WTC11 (cell line): ENCODE results near the gene MED26. TPM values are rescaled to one million over a fixed set of nuclear protein-coding genes. Genes with fewer than 3 reads are reported as not detected.

Experiments
- ATAC-seq: fragments of 200-7000 bp; cut with Tn5 transposase; 2 replicates; pipeline ENCODE4 v1.10.0; 2021; ENCODE audit warnings: mild to moderate bottlenecking, moderate library complexity
- CTCF ChIA-PET: fragments of 300-600 bp; sonication (Branson Sonifier 250); formaldehyde crosslinking; loops from one replicate; lab custom pipeline; 2021; ENCODE audit warnings: antibody characterized with exemption; lab: Charles Lee
- POLR2A ChIA-PET: fragments of 350-600 bp; sonication (Branson Sonifier 250); formaldehyde crosslinking; loops from one replicate; lab custom pipeline; 2021; ENCODE audit warnings: antibody characterized with exemption; lab: Charles Lee
- DNase-seq: peaks from one replicate; pipeline ENCODE4 v3.0.0; 2021; ENCODE audit warnings: low spot score
- H3K27ac Mint-ChIP-seq: 2 replicates; pipeline ENCODE4 v1.8.0; 2021; ENCODE audit warnings: mixed read lengths
- H3K27me3 Mint-ChIP-seq: 2 replicates; pipeline ENCODE4 v1.8.0; 2021; ENCODE audit warnings: low read depth, mild to moderate bottlenecking, moderate library complexity, mixed read lengths
- H3K36me3 Mint-ChIP-seq: 2 replicates; pipeline ENCODE4 v1.8.0; 2021; ENCODE audit warnings: mixed read lengths
- H3K4me1 Mint-ChIP-seq: 2 replicates; pipeline ENCODE4 v1.8.0; 2022; ENCODE audit warnings: mixed read lengths
- H3K4me3 Mint-ChIP-seq: 2 replicates; pipeline ENCODE4 v1.8.0; 2021; ENCODE audit warnings: mild to moderate bottlenecking, moderate library complexity, mixed read lengths
- H3K9me3 Mint-ChIP-seq: 2 replicates; pipeline ENCODE4 v1.8.0; 2021; ENCODE audit warnings: mixed read lengths
- ATF1 ChIP-seq: sonication (generic); formaldehyde crosslinking; IDR thresholded peaks from 2 replicates; pipeline ENCODE4 v1.8.1; 2023; ENCODE audit warnings: mild to moderate bottlenecking, moderate library complexity, missing genetic modification reagents
- CBFB ChIP-seq: sonication (generic); formaldehyde crosslinking; IDR thresholded peaks from 2 replicates; pipeline ENCODE4 v1.8.1; 2022; ENCODE audit warnings: mild to moderate bottlenecking, low read depth, missing genetic modification reagents
- FOXP1 ChIP-seq: sonication (generic); formaldehyde crosslinking; IDR thresholded peaks from 2 replicates; pipeline ENCODE4 v1.8.0; 2022; ENCODE audit warnings: missing genetic modification reagents, mild to moderate bottlenecking, moderate library complexity, borderline replicate concordance
- GTF2I ChIP-seq: fragments of 250-450 bp; sonication (Bioruptor Pico); conservative IDR thresholded peaks from 2 replicates; pipeline ENCODE4 v1.4.0; 2021; ENCODE audit warnings: mild to moderate bottlenecking
- HMGXB4 ChIP-seq: sonication (generic); formaldehyde crosslinking; IDR thresholded peaks from 2 replicates; pipeline ENCODE4 v1.8.1; 2023; ENCODE audit warnings: mild to moderate bottlenecking, moderate library complexity, missing genetic modification reagents
- NFYB ChIP-seq: sonication (generic); formaldehyde crosslinking; conservative IDR thresholded peaks from 2 replicates; pipeline ENCODE4 v1.8.0; 2022; ENCODE audit warnings: low read depth, missing genetic modification reagents
- RORB ChIP-seq: fragments of 250-450 bp; sonication (Bioruptor Pico); IDR thresholded peaks from 2 replicates; pipeline ENCODE4 v1.9.0; 2021; ENCODE audit warnings: mild to moderate bottlenecking
- ZNF232 ChIP-seq: sonication (generic); formaldehyde crosslinking; IDR thresholded peaks from 2 replicates; pipeline ENCODE4 v1.8.0; 2022; ENCODE audit warnings: mild to moderate bottlenecking, missing genetic modification reagents
- ZNF416 ChIP-seq: fragments of 250-450 bp; sonication (Bioruptor Pico); IDR thresholded peaks from 2 replicates; pipeline ENCODE4 v1.9.0; 2021; ENCODE audit warnings: mild to moderate bottlenecking, inconsistent platforms
- ZNF671 ChIP-seq: fragments of 250-450 bp; sonication (Bioruptor Pico); IDR thresholded peaks from 2 replicates; pipeline ENCODE4 v1.8.0; 2021; ENCODE audit warnings: mild to moderate bottlenecking
- total RNA-seq: library from RNA; stranded (reverse); gene quantifications from 3 replicates; pipeline ENCODE4 v1.2.3, GENCODE V29; 2021
- TF ChIP-seq, protein P1 (sequence below): sonication (generic); formaldehyde crosslinking; IDR thresholded peaks from 2 replicates; pipeline ENCODE4 v1.8.0; 2023; ENCODE audit warnings: missing genetic modification reagents
- TF ChIP-seq, protein P2 (sequence below): sonication (generic); formaldehyde crosslinking; IDR thresholded peaks from 2 replicates; pipeline ENCODE4 v1.8.1; 2023; ENCODE audit warnings: mild to moderate bottlenecking, missing genetic modification reagents
- TF ChIP-seq, protein P3 (sequence below): fragments of 250-450 bp; sonication (Bioruptor Pico); IDR thresholded peaks from 2 replicates; pipeline ENCODE4 v2.1.2; 2022; ENCODE audit warnings: mild to moderate bottlenecking, moderate library complexity
- TF ChIP-seq, protein P4 (sequence below): fragments of 250-450 bp; sonication (Bioruptor Pico); IDR thresholded peaks from 2 replicates; pipeline ENCODE4 v1.9.0; 2021; ENCODE audit warnings: mild to moderate bottlenecking
- TF ChIP-seq, protein P5 (sequence below): sonication (generic); formaldehyde crosslinking; IDR thresholded peaks from 2 replicates; pipeline ENCODE4 v1.8.0; 2022; ENCODE audit warnings: mild to moderate bottlenecking, missing genetic modification reagents

Gene MED26
- total RNA-seq, 1 experiment from 2014 or later: 14.2 TPM

DNA sequence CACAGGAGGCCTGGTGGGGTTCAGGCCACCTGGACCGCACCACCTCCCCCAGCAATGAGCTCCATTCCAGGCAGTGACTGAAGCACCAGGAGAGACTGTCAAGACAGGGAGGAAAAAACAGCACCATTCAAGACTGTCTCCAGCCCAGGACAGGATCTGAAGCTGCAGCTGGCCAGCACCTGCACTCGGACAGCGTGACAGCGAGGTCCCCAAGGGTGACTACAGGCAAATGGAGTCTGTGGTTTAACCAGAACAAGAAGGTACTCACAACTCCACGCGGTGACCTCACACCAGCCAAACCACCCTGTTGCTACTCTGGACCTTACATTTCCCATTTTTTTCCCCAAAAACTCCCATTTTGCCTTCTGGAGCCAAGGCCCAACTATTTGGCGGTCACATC is 9.8 kb downstream of the MED26 start:
- POLR2A ChIA-PET: interaction anchor here (0.6 kb wide), 1 partner anchor 236 kb away, joined by 3 read pairs; no protein-coding TSS in a partner anchor
- no peaks in the 10 kb centered on the region for H3K36me3 Mint-ChIP-seq
- CTCF ChIA-PET: interaction anchor here (1.1 kb wide), 1 partner anchor 10 kb away, joined by 3 read pairs; the partner anchor contains the start of gene MED26
- H3K9me3 Mint-ChIP-seq: no peaks in the 10 kb centered on the region
- ATAC-seq (no peak), DNase-seq (no peak)
- H3K27ac Mint-ChIP-seq: peak overlapping the region; percentile 45; the same call in 1 of the 2 replicates
- TF ChIP-seq, protein P1, sequence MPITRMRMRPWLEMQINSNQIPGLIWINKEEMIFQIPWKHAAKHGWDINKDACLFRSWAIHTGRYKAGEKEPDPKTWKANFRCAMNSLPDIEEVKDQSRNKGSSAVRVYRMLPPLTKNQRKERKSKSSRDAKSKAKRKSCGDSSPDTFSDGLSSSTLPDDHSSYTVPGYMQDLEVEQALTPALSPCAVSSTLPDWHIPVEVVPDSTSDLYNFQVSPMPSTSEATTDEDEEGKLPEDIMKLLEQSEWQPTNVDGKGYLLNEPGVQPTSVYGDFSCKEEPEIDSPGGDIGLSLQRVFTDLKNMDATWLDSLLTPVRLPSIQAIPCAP (CRISPR knock-in tag): no peak
- TF ChIP-seq CBFB (CRISPR knock-in tag) (no peak), ATF1 (CRISPR knock-in tag) (no peak), FOXP1 (CRISPR knock-in tag) (no peak)
- TF ChIP-seq, protein P2, sequence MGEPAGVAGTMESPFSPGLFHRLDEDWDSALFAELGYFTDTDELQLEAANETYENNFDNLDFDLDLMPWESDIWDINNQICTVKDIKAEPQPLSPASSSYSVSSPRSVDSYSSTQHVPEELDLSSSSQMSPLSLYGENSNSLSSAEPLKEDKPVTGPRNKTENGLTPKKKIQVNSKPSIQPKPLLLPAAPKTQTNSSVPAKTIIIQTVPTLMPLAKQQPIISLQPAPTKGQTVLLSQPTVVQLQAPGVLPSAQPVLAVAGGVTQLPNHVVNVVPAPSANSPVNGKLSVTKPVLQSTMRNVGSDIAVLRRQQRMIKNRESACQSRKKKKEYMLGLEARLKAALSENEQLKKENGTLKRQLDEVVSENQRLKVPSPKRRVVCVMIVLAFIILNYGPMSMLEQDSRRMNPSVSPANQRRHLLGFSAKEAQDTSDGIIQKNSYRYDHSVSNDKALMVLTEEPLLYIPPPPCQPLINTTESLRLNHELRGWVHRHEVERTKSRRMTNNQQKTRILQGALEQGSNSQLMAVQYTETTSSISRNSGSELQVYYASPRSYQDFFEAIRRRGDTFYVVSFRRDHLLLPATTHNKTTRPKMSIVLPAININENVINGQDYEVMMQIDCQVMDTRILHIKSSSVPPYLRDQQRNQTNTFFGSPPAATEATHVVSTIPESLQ (CRISPR knock-in tag): no peak
- TF ChIP-seq, protein P3, sequence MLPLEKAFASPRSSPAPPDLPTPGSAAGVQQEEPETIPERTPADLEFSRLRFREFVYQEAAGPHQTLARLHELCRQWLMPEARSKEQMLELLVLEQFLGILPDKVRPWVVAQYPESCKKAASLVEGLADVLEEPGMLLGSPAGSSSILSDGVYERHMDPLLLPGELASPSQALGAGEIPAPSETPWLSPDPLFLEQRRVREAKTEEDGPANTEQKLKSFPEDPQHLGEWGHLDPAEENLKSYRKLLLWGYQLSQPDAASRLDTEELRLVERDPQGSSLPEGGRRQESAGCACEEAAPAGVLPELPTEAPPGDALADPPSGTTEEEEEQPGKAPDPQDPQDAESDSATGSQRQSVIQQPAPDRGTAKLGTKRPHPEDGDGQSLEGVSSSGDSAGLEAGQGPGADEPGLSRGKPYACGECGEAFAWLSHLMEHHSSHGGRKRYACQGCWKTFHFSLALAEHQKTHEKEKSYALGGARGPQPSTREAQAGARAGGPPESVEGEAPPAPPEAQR: no peak
- H3K4me1 Mint-ChIP-seq: peaks cover 39% of the 10 kb centered on the region
- no peaks in the 10 kb centered on the region for H3K27me3 Mint-ChIP-seq
- H3K4me3 Mint-ChIP-seq: no peak overlapping the region

- H3K4me3 Mint-ChIP-seq: no peak overlapping the region
- no peaks in the 10 kb centered on the region for H3K9me3 Mint-ChIP-seq
- peaks cover 39% of the 10 kb centered on the region for H3K4me1 Mint-ChIP-seq
- ChIA-PET CTCF (interaction anchor here (1.0 kb wide), 1 partner anchor 88 kb away, joined by 3 read pairs; no protein-coding TSS in a partner anchor), POLR2A (no interaction called here)
- TF ChIP-seq NFYB (CRISPR knock-in tag) (peak; percentile 55), HMGXB4 (CRISPR knock-in tag) (no peak)
- no peaks in the 10 kb centered on the region for H3K27me3 Mint-ChIP-seq
- H3K27ac Mint-ChIP-seq: no peak overlapping the region
- DNase-seq: no peak
- peak; percentile 84 for ATAC-seq
- no peaks in the 10 kb centered on the region for H3K36me3 Mint-ChIP-seq
Measured at GRCh38 chr19:16615808-16616207, 12.2 kb downstream of the MED26 start.

GRCh38 chr19:16614941-16615340 is 13.1 kb downstream of the MED26 start:
- DNase-seq: no peak
- peak overlapping the region; percentile 68 for H3K27ac Mint-ChIP-seq
- no peaks in the 10 kb centered on the region for H3K27me3 Mint-ChIP-seq
- H3K9me3 Mint-ChIP-seq: no peaks in the 10 kb centered on the region
- no peak overlapping the region for H3K4me3 Mint-ChIP-seq
- CTCF ChIA-PET: interaction anchor here (1.0 kb wide), 1 partner anchor 87 kb away, joined by 3 read pairs; no protein-coding TSS in a partner anchor
- H3K4me1 Mint-ChIP-seq: peaks cover 39% of the 10 kb centered on the region
- no peak for ATAC-seq
- POLR2A ChIA-PET: no interaction called here
- no peaks in the 10 kb centered on the region for H3K36me3 Mint-ChIP-seq
- no peak for TF ChIP-seq ZNF416
- TF ChIP-seq GTF2I: no peak
- TF ChIP-seq, protein P4, sequence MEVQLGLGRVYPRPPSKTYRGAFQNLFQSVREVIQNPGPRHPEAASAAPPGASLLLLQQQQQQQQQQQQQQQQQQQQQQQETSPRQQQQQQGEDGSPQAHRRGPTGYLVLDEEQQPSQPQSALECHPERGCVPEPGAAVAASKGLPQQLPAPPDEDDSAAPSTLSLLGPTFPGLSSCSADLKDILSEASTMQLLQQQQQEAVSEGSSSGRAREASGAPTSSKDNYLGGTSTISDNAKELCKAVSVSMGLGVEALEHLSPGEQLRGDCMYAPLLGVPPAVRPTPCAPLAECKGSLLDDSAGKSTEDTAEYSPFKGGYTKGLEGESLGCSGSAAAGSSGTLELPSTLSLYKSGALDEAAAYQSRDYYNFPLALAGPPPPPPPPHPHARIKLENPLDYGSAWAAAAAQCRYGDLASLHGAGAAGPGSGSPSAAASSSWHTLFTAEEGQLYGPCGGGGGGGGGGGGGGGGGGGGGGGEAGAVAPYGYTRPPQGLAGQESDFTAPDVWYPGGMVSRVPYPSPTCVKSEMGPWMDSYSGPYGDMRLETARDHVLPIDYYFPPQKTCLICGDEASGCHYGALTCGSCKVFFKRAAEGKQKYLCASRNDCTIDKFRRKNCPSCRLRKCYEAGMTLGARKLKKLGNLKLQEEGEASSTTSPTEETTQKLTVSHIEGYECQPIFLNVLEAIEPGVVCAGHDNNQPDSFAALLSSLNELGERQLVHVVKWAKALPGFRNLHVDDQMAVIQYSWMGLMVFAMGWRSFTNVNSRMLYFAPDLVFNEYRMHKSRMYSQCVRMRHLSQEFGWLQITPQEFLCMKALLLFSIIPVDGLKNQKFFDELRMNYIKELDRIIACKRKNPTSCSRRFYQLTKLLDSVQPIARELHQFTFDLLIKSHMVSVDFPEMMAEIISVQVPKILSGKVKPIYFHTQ (CRISPR knock-in tag): no peak
- TF ChIP-seq RORB (CRISPR knock-in tag): no peak
- no peak for TF ChIP-seq ZNF232 (CRISPR knock-in tag)
- TF ChIP-seq ZNF671 (CRISPR knock-in tag): no peak
- TF ChIP-seq, protein P5, sequence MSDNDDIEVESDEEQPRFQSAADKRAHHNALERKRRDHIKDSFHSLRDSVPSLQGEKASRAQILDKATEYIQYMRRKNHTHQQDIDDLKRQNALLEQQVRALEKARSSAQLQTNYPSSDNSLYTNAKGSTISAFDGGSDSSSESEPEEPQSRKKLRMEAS (CRISPR knock-in tag): no peak
- TF ChIP-seq NFYB (CRISPR knock-in tag): no peak
